ENCODE measurements around the gene SYNM.
"Not testable (repeated sequence)": the region's sequence is repeated elsewhere in the genome, so short reads cannot be mapped to it uniquely, and the experiment has no call there.

SYNM gene

GRCh38 chr15:99108993-99109392 is 4.1 kb downstream of the SYNM start:
- no peak for DNase-seq

GRCh38 chr15:99109555-99110021 is 4.7 kb downstream of the SYNM start:
- no peak for DNase-seq

GRCh38 chr15:99110093-99110492 is 5.2 kb downstream of the SYNM start:
- no peak for DNase-seq

GRCh38 chr15:99110581-99111320 is 5.9 kb downstream of the SYNM start:
- DNase-seq, result no peak

GRCh38 chr15:99111641-99112040 is 6.8 kb downstream of the SYNM start:
- DNase-seq, result not testable (repeated sequence)

- no peak for DNase-seq
Measured at GRCh38 chr15:99113547-99114271, 8.8 kb downstream of the SYNM start.

GRCh38 chr15:99114511-99115299 is 9.8 kb downstream of the SYNM start:
- DNase-seq, result no peak

GRCh38 chr15:99115300-99116215 is 10.7 kb downstream of the SYNM start:
- DNase-seq, result no peak

- DNase-seq, result no peak
Measured at GRCh38 chr15:99117111-99117510, 12.2 kb downstream of the SYNM start.

GRCh38 chr15:99117563-99118257 is 12.8 kb downstream of the SYNM start:
- DNase-seq, result no peak

GRCh38 chr15:99118258-99118632 is 13.4 kb downstream of the SYNM start:
- no peak for DNase-seq

GRCh38 chr15:99118801-99119546 is 14.1 kb downstream of the SYNM start:
- no peak for DNase-seq

GRCh38 chr15:99120050-99120777 is 15.3 kb downstream of the SYNM start:
- DNase-seq, result no peak

- DNase-seq, result no peak
Measured at GRCh38 chr15:99121207-99121606, 16.3 kb downstream of the SYNM start.

GRCh38 chr15:99121691-99122410 is 17.0 kb downstream of the SYNM start:
- no peak for DNase-seq

- DNase-seq, result no peak
Measured at GRCh38 chr15:99122831-99123712, 18.2 kb downstream of the SYNM start.

GRCh38 chr15:99123713-99124451 is 19.0 kb downstream of the SYNM start:
- DNase-seq, result no peak

- no peak for DNase-seq
Measured at GRCh38 chr15:99124641-99125040, 19.8 kb downstream of the SYNM start.
